NCI-H226 (cell line): ENCODE data around the gene PFKFB3.
A peak's percentile ranks its signal among the peaks of the same experiment; 100 is the strongest.
"Not testable (repeated sequence)": the region's sequence is repeated elsewhere in the genome, so short reads cannot be mapped to it uniquely, and the experiment has no call there.

Experiments
- DNase-seq: peaks from one replicate; pipeline ENCODE4 v3.0.0-alpha.2; 2015

Gene PFKFB3

DNA sequence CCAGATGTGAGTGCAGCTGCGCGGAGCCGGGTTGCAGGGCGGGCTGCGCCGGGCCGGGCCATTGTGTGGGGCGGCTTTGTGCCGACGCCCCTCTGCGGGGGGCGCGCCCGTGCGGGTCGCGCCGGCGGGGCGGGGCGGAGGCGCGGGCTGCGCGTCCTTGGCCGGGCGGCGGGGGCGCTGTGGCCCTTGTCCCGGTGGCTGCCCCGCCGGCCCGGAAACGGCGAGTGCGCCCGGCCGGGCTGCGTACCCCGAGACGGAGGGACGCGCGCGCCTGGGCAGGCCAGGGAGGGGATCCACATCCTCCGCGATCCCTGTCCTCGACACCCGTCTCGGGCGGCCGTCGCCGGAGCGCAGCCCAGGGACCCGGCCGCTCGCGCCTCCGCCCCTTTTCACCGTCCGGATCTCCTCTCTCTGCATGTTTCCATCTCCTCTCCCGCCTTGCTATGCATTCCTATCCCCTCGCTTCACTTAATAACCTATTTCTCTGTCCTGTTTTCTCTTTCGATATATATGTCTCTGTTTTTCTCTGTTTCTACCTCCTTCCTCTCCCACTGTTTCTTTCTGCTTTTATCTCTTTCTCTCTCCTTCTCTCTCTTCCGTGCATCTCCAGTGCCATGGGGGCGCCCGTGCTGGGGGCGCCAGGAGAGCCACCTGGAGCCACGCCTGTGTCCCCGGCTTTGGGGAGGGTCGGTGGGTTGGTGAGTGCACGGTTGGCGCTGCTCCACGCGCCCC lies 765 bp downstream of the PFKFB3 start:
- peak; percentile 15 for DNase-seq

DNA sequence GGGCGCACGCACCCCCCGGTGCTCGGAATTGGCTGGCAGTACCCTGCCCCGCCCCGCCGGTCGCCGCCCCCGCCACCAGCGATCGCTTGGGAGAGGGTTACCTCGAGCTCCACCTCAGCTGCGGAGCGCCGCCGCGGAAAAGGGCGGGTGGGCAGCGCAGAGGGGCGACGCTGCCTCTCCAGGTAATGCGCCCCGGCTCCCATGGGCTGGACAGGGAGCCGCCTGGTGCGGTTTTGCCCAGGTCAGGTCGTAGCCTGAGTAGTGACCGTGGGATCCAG lies 1.3 kb downstream of the PFKFB3 start:
- DNase-seq, result no peak

DNA sequence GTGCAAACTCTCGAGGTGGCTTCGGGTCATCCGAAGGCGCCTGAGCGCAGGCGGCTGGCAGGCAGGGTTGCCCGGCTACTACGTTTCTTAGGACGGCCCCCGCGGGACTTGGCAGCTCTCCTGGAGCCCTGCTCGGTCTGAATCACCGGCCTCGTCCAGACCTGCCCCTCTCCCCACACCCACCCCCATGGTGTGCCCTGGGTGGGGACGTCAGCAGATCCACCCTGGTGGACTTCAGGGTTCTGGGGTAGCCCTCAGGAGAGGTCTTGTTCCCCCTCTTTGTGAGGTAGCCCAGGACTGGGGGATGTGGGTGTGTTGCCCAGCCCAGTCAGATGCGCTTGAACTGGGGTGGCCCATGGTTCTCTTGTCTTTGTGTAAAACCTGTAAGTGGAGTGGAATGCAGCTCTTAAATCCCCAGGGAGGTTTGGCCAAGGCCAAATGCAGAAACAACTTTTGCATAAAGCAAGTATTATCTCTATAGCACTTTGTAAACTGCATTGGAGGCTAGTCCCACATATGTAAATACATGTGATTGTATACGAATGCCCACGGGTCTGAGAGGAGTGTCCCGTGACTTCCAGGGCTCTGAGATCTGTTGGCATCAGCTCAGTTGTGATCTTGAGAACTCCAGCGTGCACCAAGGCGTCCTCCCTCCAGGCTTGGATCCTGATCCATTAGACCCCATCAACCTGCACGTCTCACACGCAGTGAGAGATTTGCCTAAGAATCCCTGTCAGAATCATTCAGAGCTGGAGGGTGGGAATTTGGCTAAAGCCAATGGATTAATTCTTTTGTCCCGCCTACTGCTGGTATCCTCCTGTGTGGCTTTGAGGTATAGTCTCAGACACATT lies 1.8 kb downstream of the PFKFB3 start:
- peak; percentile 4 for DNase-seq

DNA sequence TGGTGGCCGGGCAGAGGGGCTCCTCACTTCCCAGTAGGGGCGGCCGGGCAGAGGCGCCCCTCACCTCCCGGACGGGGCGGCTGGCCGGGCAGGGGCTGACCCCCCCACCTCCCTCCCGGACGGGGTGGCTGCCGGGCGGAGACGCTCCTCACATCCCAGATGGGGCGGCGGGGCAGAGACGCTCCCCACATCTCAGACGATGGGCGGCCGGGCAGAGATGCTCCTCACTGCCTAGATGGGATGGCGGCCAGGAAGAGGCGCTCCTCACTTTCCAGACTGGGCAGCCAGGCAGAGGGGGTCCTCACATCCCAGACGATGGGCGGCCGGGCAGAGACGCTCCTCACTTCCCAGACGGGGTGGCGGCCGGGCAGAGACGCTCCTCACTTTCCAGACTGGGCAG lies 3.8 kb downstream of the PFKFB3 start:
- DNase-seq, result not testable (repeated sequence)

DNA sequence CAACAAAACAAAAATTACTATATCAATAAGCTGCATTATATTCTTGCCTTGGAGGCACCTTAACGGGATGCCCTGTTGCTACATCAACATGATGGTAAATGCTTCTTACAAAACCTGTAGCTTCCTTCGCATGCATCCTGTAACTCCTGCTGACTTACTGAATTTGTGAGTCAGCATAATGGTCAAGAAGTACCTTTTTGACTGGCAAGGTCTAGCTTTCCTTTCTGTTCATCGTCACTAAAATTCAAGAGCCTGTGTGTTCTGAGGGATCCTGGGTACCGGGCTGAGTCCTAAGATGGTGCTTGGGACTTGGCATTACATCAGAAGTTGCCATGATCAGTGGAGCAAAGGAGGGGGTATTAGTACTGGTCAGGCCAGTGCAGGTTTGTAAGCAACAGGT lies 4.9 kb downstream of the PFKFB3 start:
- DNase-seq, result no peak

DNA sequence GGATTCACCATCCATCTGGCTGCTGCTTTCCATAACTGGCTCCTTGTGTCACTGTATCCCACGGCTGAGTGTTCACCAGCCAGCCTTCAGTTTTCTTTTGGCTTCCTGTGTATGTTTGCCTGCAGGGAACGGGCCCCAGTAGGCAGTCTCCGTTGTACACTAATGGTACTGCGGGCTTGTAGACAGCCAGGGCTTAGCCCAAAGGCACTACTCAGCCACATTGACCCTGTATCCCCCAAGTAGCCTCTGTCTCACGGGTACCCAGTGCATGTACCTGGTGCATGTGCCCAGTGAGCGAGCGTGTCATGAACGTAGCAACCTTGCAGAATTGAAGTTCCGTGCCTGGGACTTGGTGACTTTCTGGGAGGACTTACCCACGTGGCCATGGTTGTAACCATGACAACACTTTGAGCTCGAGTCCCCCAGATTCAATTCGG lies 6.1 kb downstream of the PFKFB3 start:
- DNase-seq, result no peak

DNA sequence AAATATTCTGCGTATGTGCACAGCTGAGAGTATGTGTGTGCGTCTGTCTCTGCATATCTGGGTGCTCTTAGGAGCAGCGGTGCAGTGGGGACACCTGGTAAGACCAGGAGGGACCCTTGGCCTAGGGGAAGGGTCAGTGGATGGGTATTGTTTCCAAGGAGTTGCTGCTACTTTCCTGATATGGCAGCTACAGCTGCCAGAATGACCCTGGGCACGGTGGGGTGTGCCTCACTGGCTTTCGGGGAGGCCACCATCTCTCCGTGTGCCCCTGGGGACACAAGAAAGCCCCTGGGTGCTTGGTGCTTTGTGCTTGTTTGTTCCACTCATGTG lies 8.6 kb downstream of the PFKFB3 start:
- no peak for DNase-seq

DNA sequence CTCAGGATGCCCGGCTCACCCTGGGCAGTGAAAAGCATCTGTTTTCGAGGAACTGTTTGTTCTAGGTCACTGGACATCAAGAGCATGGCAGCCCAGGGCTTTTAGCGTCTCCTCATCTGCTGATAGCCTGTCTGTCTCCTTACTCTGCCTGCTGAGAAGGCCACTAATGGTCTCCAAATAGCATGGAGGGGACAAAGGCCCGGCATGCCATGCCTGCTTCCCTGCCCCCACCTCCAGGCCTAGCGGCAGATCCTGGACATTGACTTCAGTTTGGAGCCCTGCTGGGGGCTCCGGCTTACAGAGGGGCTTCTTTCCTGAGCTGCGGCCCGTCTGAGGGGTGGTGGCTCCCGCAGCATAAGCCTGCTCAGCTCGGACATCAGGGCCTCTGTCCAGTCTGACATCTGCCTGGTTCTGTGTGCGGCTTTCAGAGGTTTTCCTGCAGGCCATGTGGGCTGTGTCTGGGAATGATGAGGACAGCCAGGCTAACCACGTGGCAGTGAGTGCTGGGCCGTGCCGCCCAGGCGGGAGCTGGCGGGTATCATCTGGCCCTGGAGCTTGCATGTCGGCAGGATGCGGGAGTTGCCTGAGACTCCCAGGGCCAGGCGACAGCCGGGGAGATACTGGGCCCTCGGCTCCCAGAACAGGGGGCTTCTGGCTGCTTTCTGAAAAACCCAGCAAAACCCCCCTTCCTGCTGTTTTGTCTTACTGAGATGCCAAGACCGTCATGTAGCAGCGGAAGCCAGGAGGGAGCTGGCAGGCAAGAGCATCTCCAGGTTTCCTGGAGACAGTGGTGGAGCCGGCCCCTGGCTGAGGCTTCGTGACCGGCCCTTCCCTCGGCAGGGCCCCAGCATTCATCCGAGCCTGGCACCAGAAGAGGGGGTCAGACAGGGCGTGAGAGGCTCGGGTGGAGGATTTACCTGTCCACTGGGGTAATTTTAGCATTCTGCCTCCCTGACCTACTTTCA lies 9.2 kb downstream of the PFKFB3 start:
- DNase-seq, result no peak

DNA sequence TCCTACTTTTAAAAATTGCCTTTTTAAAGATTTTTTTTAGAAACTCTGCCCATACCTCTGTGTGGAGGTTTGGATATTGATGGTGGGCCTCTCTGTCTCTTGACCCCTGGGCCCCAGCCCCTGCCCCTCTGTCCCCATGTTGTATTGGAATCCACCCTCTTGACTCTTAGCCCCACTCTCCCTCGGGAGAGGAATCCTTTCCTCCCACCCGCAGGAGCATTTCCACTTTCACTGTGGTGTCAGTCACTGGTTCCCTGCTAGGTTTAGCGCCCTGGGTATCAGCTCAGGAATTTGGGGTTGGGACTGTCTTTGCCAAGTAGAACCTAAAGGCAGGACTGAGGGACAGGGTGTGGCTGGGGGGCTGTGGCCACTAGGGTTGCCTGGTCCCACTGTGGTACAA lies 10.1 kb downstream of the PFKFB3 start:
- DNase-seq, result no peak

DNA sequence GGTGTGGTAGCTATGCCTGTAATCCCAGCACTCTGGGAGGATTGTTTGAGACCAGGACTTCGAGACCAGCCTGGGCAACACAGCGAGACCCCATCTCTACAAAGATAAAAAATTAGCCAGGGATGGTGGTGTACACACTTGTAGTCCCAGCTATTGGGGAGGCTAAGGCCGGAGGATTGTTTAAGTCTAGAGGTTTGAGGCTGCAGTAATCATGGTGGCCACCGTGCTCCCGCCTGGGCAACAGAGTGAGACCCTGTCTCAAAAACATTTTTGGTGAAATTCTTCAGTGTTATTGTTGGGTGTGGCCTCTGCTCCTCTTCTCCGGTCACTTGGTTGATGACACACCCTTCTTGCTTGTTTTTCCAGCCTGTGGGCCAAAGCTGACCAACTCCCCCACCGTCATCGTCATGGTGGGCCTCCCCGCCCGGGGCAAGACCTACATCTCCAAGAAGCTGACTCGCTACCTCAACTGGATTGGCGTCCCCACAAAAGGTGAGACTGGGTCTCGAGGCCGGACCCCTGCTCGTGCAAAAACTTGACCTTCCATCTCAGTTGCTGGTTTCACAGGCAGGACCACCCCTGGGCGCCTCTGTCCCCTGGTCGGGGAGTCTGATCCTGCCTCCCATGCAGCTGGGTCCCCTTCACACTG lies 10.6 kb downstream of the PFKFB3 start:
- DNase-seq, result no peak

DNA sequence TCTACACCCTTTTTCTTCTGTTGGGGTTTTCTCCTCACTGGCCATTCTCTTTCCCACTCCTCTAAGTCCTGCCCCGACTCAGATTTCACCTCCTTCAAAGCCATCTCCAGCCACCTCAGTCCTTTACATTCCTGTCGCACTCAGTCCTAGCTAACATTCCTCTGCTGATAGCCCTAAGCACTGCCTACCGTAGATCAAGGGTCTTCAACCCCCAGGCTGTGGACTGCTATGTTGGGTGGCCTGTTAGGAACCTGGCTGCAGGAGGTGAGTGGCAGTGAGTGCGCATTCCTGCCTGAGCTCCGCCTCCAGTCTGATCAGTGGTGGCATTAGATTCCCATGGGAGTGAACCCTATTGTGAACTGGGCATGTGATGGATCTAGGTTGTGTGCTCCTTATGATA lies 11.2 kb downstream of the PFKFB3 start:
- no peak for DNase-seq

DNA sequence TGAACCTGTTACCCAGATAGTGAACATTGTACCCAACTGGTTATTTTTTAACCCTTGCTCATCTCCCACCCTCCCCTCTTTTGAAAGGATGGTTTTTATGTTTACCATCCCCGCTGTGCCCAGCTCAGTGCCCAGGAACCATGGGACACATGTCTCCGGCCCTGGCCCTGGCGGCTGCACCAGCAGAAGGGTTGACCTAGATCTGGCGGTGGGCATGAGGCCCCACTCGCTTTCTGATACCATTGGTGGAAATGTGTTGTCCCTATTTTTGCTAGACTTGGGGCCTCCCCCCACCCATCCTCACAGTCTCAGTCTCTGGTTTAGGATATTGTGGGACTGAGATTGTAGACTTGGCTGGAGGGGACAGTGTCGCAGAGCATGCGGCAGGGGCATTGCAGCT lies 11.9 kb downstream of the PFKFB3 start:
- DNase-seq, result no peak

DNA sequence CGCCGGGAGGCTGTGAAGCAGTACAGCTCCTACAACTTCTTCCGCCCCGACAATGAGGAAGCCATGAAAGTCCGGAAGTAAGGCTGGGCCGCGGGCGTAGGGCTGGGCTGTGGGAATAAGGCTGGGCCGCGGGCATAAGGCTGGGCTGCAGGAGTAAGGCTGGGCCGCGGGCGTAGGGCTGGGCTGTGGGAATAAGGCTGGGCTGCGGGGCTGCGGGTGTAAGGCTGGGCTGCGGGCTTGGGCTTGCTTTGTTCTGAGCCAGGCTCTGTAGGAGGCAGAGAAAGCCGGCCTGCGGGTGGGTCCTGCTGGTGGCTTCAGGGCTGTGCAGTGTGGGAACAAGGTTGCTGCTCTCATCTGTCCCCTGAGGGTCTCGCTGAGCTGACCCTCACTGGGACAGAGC lies 12.5 kb downstream of the PFKFB3 start:
- DNase-seq, result no peak

DNA sequence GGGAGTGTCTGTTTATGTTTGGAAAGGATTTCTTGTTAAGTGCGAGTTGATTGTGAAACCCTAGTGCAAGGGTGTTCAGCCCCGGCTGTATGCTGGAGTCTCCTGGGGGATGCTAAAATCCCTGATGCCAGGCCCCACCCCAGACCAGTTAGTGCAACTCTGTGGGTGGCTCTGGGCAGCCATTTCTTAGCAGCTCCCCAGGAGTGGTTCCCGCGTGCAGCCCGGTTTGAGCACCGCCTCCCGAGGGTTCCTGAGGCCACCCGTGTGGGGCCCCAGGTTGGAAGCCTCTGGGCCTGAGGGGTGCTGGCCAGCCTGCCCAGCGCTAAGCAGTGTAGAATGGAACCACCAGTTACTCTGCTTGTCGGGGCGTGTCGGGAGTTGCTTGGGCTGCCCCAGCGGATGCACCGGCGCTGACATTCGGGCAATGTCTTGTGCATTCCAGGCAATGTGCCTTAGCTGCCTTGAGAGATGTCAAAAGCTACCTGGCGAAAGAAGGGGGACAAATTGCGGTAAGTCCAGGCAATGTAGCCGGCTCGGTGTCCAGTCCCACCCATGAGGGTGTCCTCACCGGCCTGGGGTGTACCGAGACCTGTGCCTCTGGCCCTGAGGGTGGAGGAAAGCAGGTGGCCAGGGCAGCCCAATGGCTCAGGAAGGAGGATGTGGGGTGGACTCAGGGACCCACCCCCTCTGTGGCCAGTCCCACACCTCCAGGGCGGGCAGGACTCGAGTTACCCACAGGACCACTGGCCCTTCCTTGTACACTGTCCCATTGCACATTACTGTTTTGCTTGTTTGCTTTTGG lies 13.2 kb downstream of the PFKFB3 start:
- no peak for DNase-seq

DNA sequence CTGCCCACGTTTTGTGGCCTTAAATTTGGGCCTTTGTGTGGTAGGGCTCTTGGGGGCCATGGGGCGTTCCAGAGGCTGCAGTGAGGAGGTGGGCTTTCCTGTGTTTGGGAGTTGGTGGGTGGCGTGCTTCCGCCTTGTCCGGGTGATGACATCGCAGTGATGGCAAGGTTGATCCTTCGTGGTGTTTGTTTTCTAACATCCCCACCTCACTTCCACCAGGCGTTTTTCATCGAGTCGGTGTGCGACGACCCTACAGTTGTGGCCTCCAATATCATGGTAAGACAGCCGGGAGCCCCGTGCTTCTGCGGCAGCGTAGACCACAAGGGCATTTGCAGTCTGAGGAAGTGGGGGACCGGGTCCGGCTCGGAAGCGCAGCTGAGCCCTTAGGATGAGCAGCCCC lies 14.2 kb downstream of the PFKFB3 start:
- no peak for DNase-seq

DNA sequence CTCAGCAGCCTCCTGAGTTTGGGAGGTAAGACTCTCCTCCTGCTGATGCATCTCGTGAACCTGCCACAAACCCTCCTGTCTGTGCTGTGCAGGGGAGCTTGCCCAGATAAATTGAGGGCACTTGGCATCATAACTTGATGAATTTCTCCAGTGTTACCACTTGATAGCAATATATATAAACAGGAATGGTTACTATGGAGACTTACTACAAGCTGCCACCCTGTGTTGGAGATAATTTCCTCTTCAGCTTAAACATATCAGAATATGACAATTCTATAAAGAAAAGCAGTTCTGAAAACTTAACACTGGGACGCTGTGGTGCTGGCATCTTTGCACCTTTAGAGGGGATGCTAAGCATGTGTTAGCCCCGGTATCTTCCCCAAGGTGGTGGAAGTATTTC lies 14.9 kb downstream of the PFKFB3 start:
- DNase-seq, result no peak

DNA sequence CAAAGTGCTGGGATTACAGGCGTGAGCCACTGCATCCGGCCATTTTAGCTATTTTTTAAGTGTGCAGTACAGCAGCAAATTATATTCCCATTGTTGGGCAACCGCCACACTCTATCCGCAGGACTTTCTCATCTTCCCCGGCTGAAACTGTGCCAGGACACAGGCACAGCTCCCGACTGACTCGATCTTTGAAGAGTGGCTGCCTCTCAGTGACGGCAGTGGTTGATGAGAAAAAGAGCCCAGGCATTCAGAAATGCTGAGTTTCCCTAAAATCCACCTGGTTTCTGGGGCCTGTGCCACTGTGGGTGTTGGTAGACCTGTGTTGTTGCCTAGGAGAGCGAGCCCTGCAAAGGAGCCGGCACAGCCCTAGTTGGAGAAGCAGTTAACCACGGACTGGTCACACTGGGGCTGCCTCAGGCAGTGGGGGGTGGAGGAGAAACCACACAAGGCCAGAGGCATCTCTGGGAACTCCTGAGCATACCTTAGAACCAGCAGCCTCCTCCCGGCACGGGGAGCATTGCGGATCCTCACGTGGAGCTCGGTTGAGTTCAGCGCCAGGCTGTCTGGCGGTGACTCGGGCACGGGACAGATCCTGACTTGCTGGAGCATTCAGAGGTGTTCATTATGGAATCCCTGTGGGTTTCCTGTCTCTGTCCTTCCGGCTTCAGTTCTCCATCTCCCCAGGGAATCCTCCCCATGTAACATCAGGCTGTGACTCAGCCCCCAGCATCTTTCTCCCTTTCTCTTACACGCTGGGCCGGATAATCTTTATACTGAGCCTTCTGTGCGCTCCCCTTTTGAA lies 16.2 kb downstream of the PFKFB3 start:
- DNase-seq, result no peak

DNA sequence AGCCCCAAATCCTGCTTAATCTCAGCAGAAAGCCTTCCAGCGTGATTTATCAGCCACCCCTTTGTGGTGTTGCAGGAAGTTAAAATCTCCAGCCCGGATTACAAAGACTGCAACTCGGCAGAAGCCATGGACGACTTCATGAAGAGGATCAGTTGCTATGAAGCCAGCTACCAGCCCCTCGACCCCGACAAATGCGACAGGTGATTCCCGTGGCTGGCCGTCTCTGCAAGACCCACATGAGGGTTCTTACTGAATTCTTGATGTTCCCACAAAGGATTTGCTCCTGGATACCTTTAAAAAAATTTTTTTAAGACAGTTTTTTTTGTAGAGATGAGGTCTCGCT lies 16.7 kb downstream of the PFKFB3 start:
- DNase-seq, result no peak

DNA sequence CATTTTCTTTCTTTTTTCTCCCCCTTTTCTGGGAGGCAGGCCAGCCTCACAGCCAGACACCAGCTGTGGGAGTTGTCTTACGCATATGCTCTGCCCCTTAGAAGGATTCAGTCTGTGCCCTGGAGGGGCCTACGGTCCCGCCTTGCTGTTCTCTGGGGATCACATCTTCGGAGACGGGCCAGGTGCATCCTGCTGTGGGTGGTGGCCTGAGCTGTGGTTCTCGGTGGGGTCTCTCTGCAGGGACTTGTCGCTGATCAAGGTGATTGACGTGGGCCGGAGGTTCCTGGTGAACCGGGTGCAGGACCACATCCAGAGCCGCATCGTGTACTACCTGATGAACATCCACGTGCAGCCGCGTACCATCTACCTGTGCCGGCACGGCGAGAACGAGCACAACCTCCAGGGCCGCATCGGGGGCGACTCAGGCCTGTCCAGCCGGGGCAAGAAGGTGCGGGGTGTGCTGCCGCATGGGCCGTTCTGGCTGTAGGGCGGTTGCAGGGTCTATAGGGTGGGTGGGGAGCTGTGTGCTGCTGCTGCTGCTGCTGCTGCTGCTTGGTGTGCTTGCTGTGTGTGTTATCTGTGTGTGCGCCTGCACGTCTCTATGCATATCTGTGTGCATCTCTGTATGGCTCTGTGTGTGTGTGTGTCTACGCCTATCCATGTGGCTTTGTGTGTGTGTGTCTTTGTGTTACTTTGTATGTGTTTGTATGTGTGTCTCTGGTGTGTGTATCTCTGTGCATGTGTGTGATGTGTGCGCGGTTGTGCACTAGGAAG lies 17.9 kb downstream of the PFKFB3 start:
- no peak for DNase-seq

DNA sequence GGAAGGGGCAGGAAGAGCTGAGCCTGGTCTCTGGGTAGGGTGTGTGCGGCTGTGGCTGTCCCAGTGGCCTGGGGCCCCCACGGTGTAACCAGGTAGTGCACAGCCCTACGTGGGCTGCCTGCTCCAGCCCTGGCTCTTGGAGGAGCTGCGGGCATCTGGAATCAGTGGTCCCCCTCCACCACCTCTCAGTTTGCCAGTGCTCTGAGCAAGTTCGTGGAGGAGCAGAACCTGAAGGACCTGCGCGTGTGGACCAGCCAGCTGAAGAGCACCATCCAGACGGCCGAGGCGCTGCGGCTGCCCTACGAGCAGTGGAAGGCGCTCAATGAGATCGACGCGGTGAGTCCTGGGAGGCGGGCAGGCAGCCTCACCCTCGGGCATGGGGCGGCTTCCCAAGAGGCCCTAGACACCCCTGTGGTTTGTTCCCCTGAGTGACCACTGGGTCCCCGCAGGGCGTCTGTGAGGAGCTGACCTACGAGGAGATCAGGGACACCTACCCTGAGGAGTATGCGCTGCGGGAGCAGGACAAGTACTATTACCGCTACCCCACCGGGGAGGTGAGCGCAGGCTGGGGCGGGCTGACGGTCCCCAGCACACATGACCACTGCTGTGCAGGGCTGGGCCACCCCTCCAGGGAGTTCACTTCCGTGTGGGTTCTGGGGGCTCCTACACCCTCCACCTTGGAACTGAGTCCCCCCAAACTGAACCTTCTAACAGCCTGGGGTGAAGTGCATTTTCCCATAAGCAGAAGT lies 18.6 kb downstream of the PFKFB3 start:
- DNase-seq, result no peak
